RWPE2 (cell line): ENCODE measurements around the gene ALX4.

Source experiments
- ATAC-seq: fragments of 200-7000 bp; cut with Tn5 transposase; 3 replicates; pipeline ENCODE4 v1.9.1; 2021; ENCODE audit warnings: low read depth
- DNase-seq: peaks from one replicate; pipeline ENCODE4 v3.0.0-alpha.2; 2020; ENCODE audit warnings: low spot score
- H3K27ac ChIP-seq: fragments of 450-650 bp; 2 replicates; pipeline ENCODE4 v1.5.1; 2017; ENCODE audit warnings: mild to moderate bottlenecking; ENCODE audit not compliant: poor library complexity, severe bottlenecking
- H3K27me3 ChIP-seq: fragments of 250-450 bp; sonication (Bioruptor Pico); 2 replicates; pipeline ENCODE4 v1.5.1; 2021; ENCODE audit warnings: mild to moderate bottlenecking, moderate library complexity; ENCODE audit not compliant: insufficient read depth, poor library complexity, severe bottlenecking
- H3K36me3 ChIP-seq: fragments of 250-450 bp; sonication (Bioruptor Pico); 2 replicates; pipeline ENCODE4 v1.5.1; 2020; ENCODE audit warnings: low read depth, mild to moderate bottlenecking, moderate library complexity
- H3K4me1 ChIP-seq: fragments of 250-450 bp; sonication (Bioruptor Pico); 2 replicates; pipeline ENCODE4 v1.5.1; 2021; ENCODE audit warnings: mild to moderate bottlenecking, moderate library complexity; ENCODE audit not compliant: insufficient read depth, poor library complexity, severe bottlenecking
- H3K4me3 ChIP-seq: fragments of 250-450 bp; sonication (Bioruptor Pico); 2 replicates; pipeline ENCODE4 v1.5.1; 2021; ENCODE audit warnings: mild to moderate bottlenecking, moderate library complexity; ENCODE audit not compliant: severe bottlenecking
- H3K9me3 ChIP-seq: fragments of 250-450 bp; sonication (Bioruptor Pico); 2 replicates; pipeline ENCODE4 v1.5.1; 2021; ENCODE audit warnings: mild to moderate bottlenecking, moderate library complexity; ENCODE audit not compliant: severe bottlenecking
- CTCF ChIP-seq: fragments of 450-650 bp; IDR thresholded peaks from one replicate; pipeline ENCODE4 v1.5.1; 2017; ENCODE audit warnings: mild to moderate bottlenecking, moderate library complexity; ENCODE audit not compliant: poor library complexity, severe bottlenecking

ALX4 gene

GRCh38 chr11:44266056-44266780 is 43.7 kb downstream of the ALX4 start:
- TF ChIP-seq CTCF = no peak
- Histone ChIP-seq H3K36me3 (no peaks in the 10 kb centered on the region), H3K4me1 (peaks cover 7% of the 10 kb centered on the region), H3K9me3 (no peaks in the 10 kb centered on the region), H3K27ac (no peak overlapping the region), H3K4me3 (no peak overlapping the region), H3K27me3 (no peaks in the 10 kb centered on the region)
- no peak for DNase-seq
- no peak for ATAC-seq

- no peak for TF ChIP-seq CTCF
- Histone ChIP-seq H3K4me1 (peaks cover 7% of the 10 kb centered on the region), H3K4me3 (no peak overlapping the region), H3K36me3 (no peaks in the 10 kb centered on the region), H3K27ac (no peak overlapping the region), H3K9me3 (no peaks in the 10 kb centered on the region), H3K27me3 (no peaks in the 10 kb centered on the region)
- ATAC-seq (no peak), DNase-seq (no peak)
These were observed 45.2 kb downstream of the ALX4 start for GRCh38 chr11:44264761-44265160.

GRCh38 chr11:44264438-44264749 is 45.5 kb downstream of the ALX4 start:
- H3K4me1 ChIP-seq = peaks cover 7% of the 10 kb centered on the region

GRCh38 chr11:44263738-44264437 is 46.1 kb downstream of the ALX4 start:
- no peaks in the 10 kb centered on the region for H3K36me3 ChIP-seq
- H3K4me1 ChIP-seq = peaks cover 7% of the 10 kb centered on the region
- H3K9me3 ChIP-seq = no peaks in the 10 kb centered on the region
- ATAC-seq (no peak), DNase-seq (no peak)
- H3K27me3 ChIP-seq = no peaks in the 10 kb centered on the region
- H3K27ac ChIP-seq = no peak overlapping the region
- no peak overlapping the region for H3K4me3 ChIP-seq
- no peak for TF ChIP-seq CTCF

More at GRCh38 chr11:44264438-44264749, 45.5 kb downstream of the ALX4 start:
- no peaks in the 10 kb centered on the region for H3K36me3 ChIP-seq
- no peak overlapping the region for H3K27ac ChIP-seq
- DNase-seq = no peak
- TF ChIP-seq CTCF = no peak
- no peak overlapping the region for H3K4me3 ChIP-seq
- ATAC-seq = no peak
- no peaks in the 10 kb centered on the region for H3K9me3 ChIP-seq
- H3K27me3 ChIP-seq = no peaks in the 10 kb centered on the region
